Stimulated activated CD8-positive, alpha-beta memory T cell treated with anti-CD3 and anti-CD28 coated beads, Interleukin-2, amount 100 ng/mL, for 1 hour (primary cell): ENCODE data around the gene NKAPD1.
"Not testable (repeated sequence)": the region's sequence is repeated elsewhere in the genome, so short reads cannot be mapped to it uniquely, and the experiment has no call there.

ENCODE experiments used
- DNase-seq, 2 donors: peaks; one replicate each; pipeline ENCODE4 v3.0.0-alpha.2; 2020; ENCODE audit warnings: low read depth in 2 of 2

NKAPD1 gene

DNA sequence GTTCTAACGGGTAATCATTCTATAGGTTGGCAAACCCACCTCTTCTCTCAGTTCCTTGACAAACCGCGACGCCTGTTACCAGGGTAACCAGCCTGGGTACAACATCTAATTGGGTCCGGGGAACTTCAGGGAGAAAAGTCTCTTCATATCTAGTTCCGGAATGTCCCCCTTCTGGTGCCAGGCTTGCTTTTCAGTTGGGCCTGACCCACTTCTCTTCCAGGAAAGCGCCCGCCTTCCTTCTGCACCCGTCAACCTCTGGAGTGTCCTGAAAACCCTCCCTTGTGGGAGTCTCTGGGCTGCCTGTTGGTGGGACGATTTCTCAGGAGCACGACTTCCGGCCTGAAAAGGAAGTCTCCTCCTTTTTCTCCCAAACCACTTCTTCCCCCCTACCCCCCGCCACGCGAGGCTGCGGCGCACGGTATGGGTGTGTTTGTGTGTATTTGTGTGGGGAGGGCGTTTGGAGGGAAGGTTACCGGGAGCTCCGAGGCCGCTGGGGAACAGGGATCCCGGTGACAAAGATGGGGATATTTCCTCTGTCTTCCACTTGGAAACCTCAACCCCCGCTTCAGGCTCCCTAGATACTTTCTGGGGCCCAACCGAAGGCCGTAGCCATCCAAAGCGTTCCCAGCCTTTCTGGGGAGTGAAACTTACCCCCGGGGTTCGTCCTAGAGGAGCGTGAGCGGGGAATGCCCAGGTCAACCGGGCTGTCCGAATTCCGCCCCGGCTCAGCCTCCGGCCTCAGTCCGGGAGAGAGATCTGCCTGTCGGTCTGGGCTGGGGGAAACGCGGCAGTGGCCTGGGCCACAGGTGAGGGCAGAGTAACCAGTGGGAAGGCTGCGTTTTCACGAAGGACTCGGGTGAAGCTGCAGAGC, at the start of gene NKAPD1, which contains the start of gene PIH1D2:
NKAPD1 (plus strand) TSS at position 359 of the 871 bp plus-strand sequence. CDS start 1,276 bp downstream, outside the sequence.
PIH1D2 (minus strand) TSS at position 77 of the 871 bp plus-strand sequence. CDS start 843 bp downstream, outside the sequence.
- peak; percentile 59 to 66 for DNase-seq

DNA sequence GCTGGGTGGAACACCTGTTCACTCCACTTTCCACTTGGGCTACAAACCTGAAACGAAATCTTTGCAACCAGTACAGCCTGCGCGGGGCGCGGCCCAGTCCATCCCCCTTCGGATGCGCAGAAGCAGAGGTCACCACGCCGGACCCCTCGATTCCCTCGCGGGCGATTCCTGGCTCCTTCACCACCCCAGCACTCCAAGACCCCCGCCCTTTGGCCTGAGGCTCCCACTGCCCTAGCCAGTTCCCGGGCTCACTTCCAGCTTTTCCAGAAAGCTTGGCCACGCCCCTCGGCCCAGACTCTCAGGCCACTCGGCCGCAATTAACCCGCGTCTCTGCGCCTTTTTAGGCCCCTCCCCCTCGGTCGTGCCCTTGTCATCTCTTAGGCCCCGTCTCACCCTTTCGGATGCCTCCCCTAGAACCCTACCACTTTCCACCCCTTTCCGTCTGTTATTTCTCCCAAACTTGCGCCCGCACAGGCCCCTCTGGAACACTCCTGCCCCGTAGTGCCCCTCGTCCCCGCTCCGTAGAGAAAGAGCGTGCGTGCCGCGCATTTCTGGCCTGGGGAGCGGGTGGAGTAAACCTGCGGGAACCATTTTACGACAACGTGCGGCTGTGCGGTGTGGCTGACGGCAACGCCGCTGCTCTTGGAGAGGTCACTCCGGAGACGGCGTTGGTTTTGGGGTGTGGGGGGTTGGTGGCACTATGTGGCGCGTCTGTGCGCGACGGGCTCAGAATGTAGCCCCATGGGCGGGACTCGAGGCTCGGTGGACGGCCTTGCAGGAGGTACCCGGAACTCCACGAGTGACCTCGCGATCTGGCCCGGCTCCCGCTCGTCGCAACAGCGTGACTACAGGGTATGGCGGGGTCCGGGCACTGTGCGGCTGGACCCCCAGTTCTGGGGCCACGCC, 49.1 kb upstream of the NKAPD1 start, which contains the start of gene DLAT:
DLAT (plus strand) TSS at position 636 of the 906 bp plus-strand sequence; CDS start at position 701, 65 bp downstream.
- peak; percentile 51 to 69 for DNase-seq

DNA sequence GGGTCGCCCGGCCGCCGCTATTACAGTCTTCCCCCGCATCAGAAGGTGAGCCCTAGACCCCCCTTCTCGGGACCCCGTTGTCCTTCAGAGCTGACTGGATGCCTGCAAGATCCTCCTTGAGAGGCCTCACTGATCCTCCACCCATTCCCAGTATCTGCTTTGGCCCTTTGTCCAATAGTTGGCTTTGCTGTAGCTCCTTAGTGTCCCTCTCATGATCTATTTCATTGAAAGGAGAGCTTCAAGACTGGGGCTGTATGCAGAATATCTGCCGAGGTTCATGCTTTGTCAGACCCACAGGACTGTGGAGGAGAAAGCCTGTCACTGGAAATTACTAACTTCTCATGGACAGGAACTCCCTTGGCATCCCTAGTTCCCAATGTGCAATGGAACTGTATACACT, 48.4 kb upstream of the NKAPD1 start:
- no peak for DNase-seq

- not testable (repeated sequence) for DNase-seq
Observed at GRCh38 chr11:112026784-112027410, 47.2 kb upstream of the NKAPD1 start.

DNA sequence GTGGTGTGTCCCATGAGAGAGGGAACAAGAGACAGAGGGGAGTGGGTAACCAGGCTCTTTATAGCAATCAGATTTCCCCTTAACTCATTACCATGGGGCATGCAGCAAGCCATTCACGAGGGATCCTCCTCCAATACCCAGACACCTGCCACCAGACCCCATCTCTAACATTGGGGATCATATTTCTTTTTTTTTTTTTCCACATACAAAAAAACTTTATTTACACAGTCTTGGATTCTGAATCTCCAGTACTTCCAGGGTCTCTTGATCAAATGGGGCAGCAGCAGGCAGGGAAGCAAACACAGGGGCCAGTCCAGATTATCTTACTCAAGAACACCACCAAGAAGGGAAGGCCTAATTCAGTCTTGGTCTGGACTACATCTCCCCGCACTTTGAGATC, 44.6 kb upstream of the NKAPD1 start:
- DNase-seq: no peak

DNA sequence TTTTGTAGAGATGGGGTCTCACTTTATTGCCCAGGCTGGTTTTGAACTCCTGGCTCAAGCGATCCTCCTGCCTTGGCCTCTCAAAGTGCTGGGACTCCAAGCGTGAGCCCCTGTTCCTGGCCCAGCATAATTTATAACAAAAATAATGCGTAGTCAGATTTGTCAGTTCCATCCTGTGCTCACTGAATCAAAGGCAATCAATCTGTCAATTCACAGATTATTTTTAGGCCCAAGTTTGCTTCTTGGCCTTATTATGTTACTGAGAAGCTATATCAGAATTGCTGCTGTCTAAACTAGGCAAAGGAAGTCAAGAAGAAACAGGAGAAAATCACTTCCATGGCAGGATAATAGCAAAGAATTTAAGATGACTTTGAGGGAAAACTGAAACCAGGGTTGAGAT, 40.2 kb upstream of the NKAPD1 start:
- no peak for DNase-seq

DNA sequence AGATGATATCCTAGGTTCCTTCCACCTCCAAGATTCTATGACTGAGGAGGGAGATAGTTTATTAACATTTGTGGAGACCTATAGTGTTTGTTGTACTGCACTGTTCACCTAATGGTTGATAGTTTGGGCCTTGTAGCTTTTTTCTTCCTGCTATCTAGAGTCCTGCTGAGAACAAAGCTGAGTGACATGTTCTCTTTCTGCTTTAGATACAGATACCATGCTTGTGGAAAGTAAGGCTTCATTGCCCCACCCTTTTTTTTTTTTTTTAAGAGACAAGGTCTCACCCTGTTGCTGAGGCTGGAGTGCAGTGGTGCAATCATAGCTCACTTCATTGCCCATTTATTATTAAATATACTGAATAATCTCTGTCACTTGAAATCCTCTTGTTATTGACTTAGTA, 36.6 kb upstream of the NKAPD1 start:
- no peak for DNase-seq

DNA sequence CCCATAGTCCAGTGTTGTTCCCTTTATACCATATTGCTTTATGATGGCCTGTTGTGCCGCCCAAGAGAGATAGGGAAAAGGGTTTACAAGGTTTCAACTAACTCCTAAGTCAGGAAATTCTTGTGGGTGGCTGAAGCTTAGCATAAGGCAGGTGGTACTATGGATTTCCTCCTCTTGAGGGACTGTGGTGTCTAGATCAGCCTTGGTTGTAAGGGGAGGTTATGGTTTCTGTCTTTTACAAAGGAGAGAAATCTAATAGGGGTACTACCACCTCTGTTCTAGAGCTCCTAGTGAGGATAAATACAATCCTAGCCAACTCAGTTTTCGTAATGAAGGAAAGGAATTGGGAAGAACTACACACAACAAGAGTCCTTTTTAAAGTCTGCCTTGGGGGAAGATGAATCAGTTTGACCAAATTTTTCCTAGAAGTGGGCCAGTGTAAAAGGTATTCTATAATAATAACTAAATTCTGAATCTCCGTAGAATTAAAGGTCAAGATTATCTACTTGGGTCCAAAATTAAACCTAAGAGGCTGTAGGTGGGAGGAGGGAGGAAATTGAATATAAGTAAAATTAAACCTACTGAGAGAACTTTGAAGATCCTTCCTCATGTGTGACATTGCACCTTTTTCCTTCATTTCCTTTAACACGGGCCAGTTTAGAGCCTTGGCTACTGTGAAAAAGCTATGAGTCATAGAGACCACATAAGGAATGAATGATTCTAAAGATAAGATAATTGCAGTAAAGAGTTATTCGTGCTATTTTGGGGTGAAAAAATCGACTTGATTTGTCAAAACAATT, 31.7 kb upstream of the NKAPD1 start:
- DNase-seq: no peak

DNA sequence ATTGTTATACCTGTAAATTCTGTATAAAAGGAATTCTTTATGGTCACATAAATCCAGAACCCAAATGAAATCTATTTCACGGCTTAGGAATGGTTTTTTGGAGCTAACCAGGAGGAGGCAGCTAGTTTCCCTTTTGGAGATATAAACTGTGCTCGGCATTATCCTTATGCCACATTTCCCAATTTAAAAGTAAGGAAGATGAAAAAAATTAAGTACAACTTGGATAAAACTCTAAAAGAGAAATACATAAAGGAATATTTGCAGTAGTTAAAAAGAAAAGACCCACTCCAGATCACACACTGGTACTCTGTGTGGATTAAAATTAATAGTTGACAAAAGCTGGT, 31.2 kb upstream of the NKAPD1 start:
- no peak for DNase-seq

GRCh38 chr11:112044961-112045360, 29.1 kb upstream of the NKAPD1 start:
- no peak for DNase-seq

GRCh38 chr11:112046647-112047046, 27.5 kb upstream of the NKAPD1 start:
- not testable (repeated sequence) for DNase-seq

DNA sequence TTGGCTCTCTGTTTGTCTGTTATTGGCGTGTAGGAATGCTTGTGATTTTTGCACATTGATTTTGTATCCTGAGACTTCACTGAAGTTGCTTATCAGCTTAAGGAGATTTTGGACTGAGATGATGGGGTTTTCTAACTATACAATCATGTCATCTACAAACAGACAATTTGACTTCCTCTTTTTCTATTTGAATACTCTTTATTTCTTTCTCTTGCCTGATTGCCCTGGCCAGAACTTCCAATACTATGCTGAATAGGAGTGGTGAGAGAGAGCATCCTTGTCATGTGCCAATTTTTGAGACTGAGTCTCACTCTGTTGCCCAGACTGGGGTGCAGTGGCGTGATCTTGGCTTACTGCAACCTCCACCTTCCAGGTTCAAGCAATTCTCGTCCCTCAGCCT, 25.8 kb upstream of the NKAPD1 start:
- not testable (repeated sequence) for DNase-seq

GRCh38 chr11:112049777-112050176, 24.3 kb upstream of the NKAPD1 start:
- DNase-seq: no peak

GRCh38 chr11:112050721-112051120, 23.4 kb upstream of the NKAPD1 start:
- no peak for DNase-seq

- DNase-seq: no peak
Observed at GRCh38 chr11:112051768-112052167, 22.3 kb upstream of the NKAPD1 start.

- no peak for DNase-seq
Observed at GRCh38 chr11:112057170-112057569, 16.9 kb upstream of the NKAPD1 start.

DNA sequence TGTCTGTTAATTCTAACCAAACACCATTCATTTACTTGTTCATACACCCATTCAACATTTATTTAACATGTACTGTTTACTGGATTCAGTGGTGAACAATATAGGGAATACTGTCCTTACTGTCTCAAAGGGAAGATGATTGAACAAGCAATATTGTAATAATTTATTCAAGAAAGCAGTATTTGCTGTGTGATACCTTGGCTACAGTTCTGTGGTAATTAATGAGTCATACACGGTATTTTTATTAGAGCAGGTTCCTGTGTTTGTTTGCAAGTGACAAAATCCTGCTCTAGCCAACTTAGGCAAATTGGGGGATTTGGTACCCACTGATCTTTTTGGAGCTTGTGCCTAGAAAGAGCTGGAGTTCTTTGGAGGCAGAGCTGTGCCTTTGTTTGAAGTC, 16.0 kb upstream of the NKAPD1 start:
- DNase-seq: no peak

DNA sequence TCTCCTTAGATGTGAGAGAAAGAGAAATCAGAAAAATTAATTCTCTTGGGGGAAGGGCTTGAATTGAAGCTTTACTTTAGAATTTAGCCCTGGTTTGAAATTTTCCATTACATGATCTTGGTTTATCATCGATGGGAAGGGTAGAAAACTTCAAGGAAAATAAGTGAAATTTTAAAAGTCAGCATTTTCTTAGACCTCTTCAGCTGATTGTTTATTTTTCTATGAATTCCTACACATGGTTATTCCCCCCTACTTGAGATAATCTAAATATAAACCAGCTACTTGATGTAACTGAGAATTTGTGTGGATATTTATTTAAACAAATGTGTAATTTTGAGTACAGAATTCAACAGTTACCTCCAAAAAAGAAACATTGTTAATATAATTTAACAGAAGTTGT, 11.2 kb upstream of the NKAPD1 start:
- DNase-seq: no peak

DNA sequence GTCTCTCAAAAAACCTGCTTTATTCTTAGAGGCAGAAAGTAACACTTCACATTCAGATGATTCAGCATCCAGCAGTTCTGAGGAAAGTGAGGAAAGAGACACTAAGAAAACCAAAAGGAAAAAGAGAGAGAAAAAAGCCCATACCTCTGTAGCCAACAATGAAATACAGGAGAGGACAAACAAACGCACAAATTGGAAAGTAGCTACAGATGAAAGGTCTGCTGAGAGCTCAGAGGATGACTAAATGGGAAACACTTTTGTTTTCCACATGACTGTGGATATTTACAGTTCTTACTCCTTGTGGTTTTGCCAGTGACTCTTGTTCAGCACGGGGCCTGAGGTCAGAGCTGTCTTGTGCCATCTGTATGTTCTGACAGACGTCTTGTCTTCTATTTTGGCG, 8.6 kb downstream of the NKAPD1 start:
- DNase-seq: no peak

DNA sequence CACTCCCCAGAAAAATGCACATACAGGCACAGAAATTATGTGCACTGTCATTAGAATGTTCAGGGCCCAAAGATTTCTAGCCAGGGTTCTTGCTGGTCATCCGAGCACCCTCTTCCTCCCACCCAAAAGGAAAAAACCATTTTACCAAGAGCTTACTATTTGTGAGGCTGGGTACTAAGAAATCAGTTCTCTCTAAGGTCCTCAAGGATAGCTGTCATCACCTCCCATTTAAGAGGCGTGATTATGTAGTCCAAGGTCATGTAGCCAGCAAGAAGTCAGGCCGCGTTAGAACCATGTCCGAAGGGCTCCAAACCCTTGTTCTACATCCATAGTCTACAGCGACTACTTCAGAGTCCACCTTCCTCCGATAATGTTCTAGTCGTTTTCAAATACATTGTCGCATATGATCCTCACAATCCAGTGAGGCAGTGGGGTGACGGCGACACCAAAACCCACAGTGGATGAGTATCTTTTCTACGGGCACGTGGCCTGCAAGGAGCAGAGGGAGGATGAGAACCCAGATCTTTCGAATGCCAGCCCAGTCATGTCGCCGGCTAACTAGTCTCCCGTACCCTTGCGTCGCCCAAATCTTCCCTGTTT, 11.8 kb downstream of the NKAPD1 start:
- no peak for DNase-seq
